Thyroid gland (tissue), 4 donors: Measurements from ENCODE around the gene PLAC1.

Source experiments
- CTCF ChIP-seq, 6 experiments: fragments of 200-600 bp in 3 of 6; fragments of 450-650 bp in 3 of 6; sonication (generic) in 3 of 6; IDR thresholded peaks; one replicate each; pipeline ENCODE4 v1.5.1; 2016 to 2019; ENCODE audit warnings: antibody characterized with exemption in 6 of 6, mild to moderate bottlenecking in 2 of 6, inconsistent platforms in 1 of 6, moderate library complexity in 1 of 6
- POLR2A ChIP-seq, 2 donors: fragments of 450-650 bp; IDR thresholded peaks; one replicate each; pipeline ENCODE4 v1.6.1; 2017; ENCODE audit warnings: antibody characterized with exemption in 2 of 2, mild to moderate bottlenecking in 2 of 2, moderate library complexity in 1 of 2

DNA sequence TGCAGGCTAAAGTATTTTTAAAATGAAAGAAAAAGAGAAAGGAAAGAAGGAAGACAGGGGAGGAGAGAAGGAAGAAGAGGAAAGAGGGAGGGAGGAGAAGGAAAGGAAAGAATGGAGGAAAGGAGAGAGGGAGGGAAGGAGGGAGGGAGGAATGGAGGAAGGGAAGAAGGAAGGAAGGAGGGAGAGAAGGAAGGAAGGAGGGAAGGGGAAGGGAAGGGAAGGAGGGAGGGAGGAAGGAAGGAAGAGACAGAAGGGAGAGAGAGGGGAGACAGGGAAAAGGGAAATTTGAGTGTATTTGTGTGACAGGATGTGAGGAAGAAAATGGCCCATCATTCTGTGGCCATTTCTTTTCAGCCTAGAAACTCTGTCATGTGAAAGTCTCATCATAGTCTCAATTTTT, 14.9 kb upstream of the PLAC1 start:
- TF ChIP-seq CTCF (IDR thresholded peaks at IDR 0.05) (no peak), POLR2A (IDR thresholded peaks at IDR 0.05) (no peak)
